Measurements from ENCODE around the gene TNRC6A. TPM values are rescaled to one million over a fixed set of nuclear protein-coding genes. Genes with fewer than 3 reads are reported as not detected.

Gene TNRC6A
- total and polyA plus RNA-seq, 9 of the 15 experiments (the other 6 are each of a cell fraction or from before 2014, with no cell fraction given), result 3.4 to 32.1 (median 26.6) TPM

DNA sequence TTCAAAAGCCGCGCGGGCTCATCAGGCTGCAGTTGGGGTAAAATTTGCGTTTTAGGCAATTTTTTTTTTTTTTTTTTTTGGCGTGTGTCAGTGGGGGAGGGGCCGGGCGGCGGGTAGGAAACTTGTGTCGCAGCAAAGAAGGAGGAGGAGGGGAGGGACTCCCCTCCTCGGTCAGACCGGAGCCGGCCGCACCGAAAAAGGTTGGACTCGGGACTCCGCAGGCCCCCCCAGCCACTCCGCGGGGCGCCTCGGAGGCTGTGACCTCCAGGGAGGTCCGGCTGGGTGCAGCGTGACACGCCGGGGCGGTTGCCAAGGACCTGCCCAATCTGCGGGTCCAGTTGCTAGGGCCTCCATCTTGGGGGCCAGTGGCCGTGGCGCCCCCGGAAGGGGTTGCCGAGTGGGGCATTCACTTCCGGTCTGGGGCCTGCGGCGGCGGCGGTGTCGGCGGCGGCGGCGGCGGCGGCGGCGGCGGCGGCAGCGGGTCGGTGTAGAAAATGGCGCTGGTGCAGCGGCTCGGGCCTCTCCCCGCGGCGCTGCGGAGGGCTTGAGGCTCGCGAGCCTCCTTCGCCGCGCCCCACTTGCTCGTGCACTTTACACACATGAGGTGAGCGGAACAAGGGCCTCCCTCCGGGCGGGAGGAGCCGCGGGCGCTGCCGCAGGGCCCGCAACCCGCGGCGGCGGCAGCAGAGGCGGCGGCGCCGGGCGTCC is at the start of gene TNRC6A (continued):
- TF ChIP-seq SMAD1 (IDR thresholded peaks at IDR 0.05; ENCODE audit: low read depth, low read length, partially characterized antibody), result no peak
- peak; percentile 96 for TF ChIP-seq ZBTB1 (CRISPR knock-in tag; IDR thresholded peaks at IDR 0.05; ENCODE audit: borderline replicate concordance, low read depth)
- TF ChIP-seq ETV5 (CRISPR knock-in tag; IDR thresholded peaks at IDR 0.05; ENCODE audit: low read depth), result peak; percentile 25; the same call in 1 of the 2 replicates
- peak; percentile 92 for TF ChIP-seq VEZF1 (CRISPR knock-in tag; IDR thresholded peaks at IDR 0.05)
- peak; percentile 72 for TF ChIP-seq MXI1 (IDR thresholded peaks at IDR 0.05; ENCODE audit: low read depth, low read length)
- TF ChIP-seq, protein P1, sequence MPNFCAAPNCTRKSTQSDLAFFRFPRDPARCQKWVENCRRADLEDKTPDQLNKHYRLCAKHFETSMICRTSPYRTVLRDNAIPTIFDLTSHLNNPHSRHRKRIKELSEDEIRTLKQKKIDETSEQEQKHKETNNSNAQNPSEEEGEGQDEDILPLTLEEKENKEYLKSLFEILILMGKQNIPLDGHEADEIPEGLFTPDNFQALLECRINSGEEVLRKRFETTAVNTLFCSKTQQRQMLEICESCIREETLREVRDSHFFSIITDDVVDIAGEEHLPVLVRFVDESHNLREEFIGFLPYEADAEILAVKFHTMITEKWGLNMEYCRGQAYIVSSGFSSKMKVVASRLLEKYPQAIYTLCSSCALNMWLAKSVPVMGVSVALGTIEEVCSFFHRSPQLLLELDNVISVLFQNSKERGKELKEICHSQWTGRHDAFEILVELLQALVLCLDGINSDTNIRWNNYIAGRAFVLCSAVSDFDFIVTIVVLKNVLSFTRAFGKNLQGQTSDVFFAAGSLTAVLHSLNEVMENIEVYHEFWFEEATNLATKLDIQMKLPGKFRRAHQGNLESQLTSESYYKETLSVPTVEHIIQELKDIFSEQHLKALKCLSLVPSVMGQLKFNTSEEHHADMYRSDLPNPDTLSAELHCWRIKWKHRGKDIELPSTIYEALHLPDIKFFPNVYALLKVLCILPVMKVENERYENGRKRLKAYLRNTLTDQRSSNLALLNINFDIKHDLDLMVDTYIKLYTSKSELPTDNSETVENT (CRISPR knock-in tag; IDR thresholded peaks at IDR 0.05), result peak; percentile 81
- no peak for TF ChIP-seq L3MBTL2 (IDR thresholded peaks at IDR 0.05)
- no peak for TF ChIP-seq KHSRP (IDR thresholded peaks at IDR 0.05)
- peak in 1 of 2 experiments; percentile 98; a peak in 2 of 4 replicates for TF ChIP-seq KDM4B (IDR thresholded peaks at IDR 0.05; ENCODE audit: borderline replicate concordance in 2 of 2, low read depth in 1 of 2)
- peak; percentile 93 for TF ChIP-seq RFX1 (IDR thresholded peaks at IDR 0.05)
- TF ChIP-seq SOX6 (IDR thresholded peaks at IDR 0.05), result peak; percentile 47
- TF ChIP-seq E2F3 (CRISPR knock-in tag; IDR thresholded peaks at IDR 0.05), result no peak
- TF ChIP-seq ESRRA (IDR thresholded peaks at IDR 0.05; ENCODE audit: borderline replicate concordance, low read depth), result peak; percentile 77
- peak; percentile 76 for TF ChIP-seq RB1 (IDR thresholded peaks at IDR 0.05; ENCODE audit: low read depth)
- TF ChIP-seq ZNF311 (CRISPR knock-in tag; IDR thresholded peaks at IDR 0.05), result no peak
- peak; percentile 72 to 96 (median 84); a peak in 5 of 6 replicates for TF ChIP-seq ZBTB11 (CRISPR knock-in tag; IDR thresholded peaks at IDR 0.05)
- TF ChIP-seq MTA2 (IDR thresholded peaks at IDR 0.05; ENCODE audit: low read depth), result peak; percentile 57
- peak; percentile 48; the same call in 1 of the 2 replicates for TF ChIP-seq POLR2AphosphoS5 (IDR thresholded peaks at IDR 0.05; ENCODE audit: control insufficient read depth, insufficient read depth, low read depth, low read length)
- peak; percentile 27; the same call in 1 of the 2 replicates for TF ChIP-seq GMEB1 (CRISPR knock-in tag; IDR thresholded peaks at IDR 0.05)
